A204.1 (cell line): ENCODE results near the gene DRC7.
"Not testable (repeated sequence)": the region's sequence is repeated elsewhere in the genome, so short reads cannot be mapped to it uniquely, and the experiment has no call there.

Experiments used
- FAIRE-seq: peaks from 2 replicates; lab custom pipeline; 2012; peaks lifted over from hg19 to GRCh38; lab: Jason Lieb, UNC

The DRC7 gene

DNA sequence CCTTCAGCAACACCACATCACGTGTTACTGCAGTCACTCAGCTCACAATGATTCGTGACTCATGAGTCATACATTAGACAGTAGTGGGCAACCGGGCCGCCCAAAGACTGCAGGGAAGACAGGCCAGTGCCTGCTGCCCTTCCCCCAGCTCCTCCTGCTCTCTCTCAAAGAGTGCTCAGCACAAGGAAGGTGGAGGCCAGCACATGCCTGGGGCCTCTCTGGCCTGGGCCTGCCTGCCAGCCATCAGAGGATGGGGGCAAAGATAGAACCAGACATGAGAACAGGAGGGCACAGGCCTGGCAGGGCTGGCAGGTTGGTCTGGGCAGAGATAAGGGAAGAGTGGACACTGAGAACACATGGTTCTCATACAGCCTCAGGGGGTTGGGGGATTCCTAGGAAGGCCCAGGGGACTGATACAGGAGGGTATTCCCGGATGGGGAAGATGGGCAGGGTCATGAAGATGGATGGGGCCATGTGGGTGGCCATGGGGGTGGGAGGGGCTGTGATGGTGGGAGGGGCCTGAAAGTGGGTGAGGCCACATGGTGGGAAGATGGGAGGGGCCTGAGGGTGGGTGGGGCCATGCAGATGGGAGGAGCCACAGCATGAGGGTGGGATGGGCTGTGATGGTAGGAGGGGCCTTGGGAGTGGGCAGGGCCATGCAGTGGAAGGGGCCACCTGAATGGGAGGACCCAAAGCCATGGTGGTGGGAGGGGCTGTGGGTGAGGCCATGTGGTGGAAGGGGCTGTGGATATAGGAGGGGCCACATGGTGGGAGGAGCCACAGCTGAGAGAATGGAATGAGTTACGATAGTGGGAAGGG lies 69.9 kb downstream of the DRC7 start:
- no peak for FAIRE-seq

GRCh38 chr16:57765160-57765728 lies 70.6 kb downstream of the DRC7 start:
- no peak for FAIRE-seq

- no peak for FAIRE-seq
Measured at GRCh38 chr16:57766714-57767348, 72.2 kb downstream of the DRC7 start.

DNA sequence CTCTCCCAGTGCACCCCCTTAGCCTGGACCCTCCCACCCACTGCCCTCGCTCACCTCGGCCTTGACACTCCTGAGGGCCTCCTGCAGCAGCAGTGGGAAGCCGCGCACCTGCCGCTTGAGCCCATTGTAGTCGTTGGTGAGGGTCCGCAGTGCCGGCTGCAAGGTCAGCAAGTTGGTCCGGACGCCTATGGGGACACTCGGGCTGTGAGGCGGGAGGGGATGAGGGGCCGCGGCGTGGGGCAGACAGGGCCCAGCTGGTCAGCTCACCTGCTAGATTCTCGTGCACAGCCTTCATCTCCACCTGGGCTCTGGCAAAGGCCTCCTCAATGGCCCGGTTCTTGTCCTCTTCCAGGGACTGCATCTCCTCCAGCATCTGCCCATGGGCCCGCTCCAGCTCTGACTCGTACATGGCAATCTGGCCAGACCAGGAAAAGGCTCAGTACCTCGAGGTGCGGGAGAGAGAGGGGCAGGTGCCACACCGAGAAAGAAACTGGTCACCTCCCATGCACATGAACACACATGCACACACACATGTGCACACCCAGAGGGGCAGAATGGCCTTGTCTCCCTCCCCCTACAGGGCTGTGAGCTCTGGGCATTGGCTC lies 75.0 kb downstream of the DRC7 start:
- no peak for FAIRE-seq

DNA sequence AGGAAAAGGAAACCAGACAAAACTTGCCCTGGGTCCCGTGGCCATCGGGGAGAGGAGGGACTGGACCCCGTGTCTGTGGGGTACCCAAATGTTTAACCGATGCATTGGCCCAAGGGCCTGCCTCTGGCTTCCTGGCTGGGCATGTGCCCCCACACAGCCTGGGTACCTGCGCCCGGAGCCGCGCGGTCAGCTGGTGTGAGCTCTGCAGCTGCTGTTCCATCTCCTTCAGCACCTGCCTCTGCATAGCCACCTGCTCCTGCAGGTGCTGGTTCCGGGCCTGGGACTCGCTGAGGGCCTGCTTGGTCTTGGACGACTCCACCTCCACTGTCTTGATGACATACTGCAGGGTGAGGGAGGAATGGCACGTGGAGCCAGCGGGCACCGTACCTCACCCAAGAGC lies 75.8 kb downstream of the DRC7 start:
- FAIRE-seq, result no peak

- no peak for FAIRE-seq
Measured at GRCh38 chr16:57771141-57771785, 76.7 kb downstream of the DRC7 start.

GRCh38 chr16:57773019-57773418 lies 78.4 kb downstream of the DRC7 start:
- FAIRE-seq, result no peak

GRCh38 chr16:57773655-57774295 lies 79.2 kb downstream of the DRC7 start:
- no peak for FAIRE-seq

DNA sequence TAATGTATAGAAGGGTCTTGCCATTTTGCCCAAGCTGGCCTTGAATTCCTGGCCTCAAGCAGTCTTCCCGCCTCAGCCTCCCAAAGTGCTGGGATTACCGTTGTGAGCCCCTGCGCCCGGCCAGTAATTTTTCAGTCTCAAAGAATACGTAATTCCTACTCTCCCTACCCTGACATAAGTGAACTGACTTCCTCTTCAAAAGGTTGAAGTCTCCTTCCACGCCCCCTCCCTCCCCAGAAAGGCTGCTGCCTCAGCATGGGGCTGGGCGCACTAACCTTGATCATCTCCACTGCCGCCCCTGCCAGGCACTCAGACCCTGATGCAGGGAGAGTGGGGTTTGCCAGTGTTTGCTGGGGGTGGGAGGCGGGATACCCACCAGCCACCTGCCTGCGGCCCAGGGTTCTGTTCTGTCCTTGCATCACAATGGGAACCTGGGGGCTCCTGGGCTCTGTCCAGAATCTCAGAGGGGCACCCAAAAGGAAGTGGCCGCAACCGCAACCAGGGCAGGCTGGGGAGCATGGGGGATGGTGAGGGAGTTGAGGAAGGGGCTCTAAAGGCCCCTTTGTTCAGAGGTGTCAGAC lies 80.2 kb downstream of the DRC7 start:
- FAIRE-seq, result no peak

DNA sequence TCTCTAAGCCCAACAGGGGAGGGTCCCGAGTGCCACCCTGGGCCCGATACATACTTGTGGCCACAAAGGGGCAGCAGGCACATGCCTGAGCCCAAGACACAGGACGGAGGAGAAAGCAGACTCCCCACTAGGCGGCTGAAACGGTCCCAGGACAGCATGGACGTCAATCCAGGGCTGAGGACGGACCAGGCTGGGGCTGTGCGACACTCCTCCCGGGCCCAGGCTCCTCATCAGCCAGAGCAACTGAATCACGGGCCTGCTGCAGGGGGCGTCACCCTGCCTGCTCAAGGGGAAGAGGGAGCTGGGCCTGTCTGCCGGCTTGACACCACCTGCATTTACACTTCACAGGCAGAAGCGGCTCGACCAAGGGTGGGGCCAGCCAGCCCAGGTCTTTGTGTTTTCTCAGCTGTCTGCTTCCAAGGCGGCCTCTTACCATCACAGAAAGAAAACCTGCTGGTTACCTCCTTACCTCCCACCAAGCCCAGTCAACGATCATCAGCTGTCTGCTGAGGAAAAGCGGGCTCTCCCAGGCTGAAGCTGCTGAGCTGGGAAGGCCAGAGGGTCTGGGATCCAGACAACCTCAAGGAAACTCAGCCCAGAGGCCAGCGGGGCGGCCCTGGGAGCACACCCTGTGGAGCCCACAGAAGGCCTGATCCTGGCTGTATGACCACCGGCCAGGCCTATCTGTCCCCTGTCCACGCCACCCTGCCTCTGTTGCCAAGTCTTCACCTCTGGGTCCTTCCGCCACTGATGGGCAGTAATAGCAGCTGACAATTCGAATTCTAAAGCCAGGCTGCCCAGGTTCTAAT lies 81.3 kb downstream of the DRC7 start:
- FAIRE-seq, result no peak

GRCh38 chr16:57778658-57779057 lies 84.1 kb downstream of the DRC7 start:
- no peak for FAIRE-seq

- not testable (repeated sequence) for FAIRE-seq
Measured at GRCh38 chr16:57779836-57780235, 85.2 kb downstream of the DRC7 start.

GRCh38 chr16:57781349-57781740 lies 86.7 kb downstream of the DRC7 start:
- no peak for FAIRE-seq
